IMR-90 (cell line): ENCODE measurements around the gene MTOR. TPM values are rescaled to one million over a fixed set of nuclear protein-coding genes. Genes with fewer than 3 reads are reported as not detected.

Source experiments
- ATAC-seq: fragments of 200-7000 bp; cut with Tn5 transposase; 2 replicates; pipeline ENCODE4 v1.9.1; 2020; ENCODE audit warnings: low read depth, mild to moderate bottlenecking, moderate library complexity
- BruUV-seq: library from RNA; stranded (reverse); fragments of 400-500 nt; replicated peaks from 2 replicates; lab custom pipeline; 2021; lab: Mats Ljungman, UMichigan
- CTCF ChIA-PET: fragments of 300-600 bp; formaldehyde crosslinking; extraction: SDS; loops from one replicate; lab custom pipeline; 2021; ENCODE audit warnings: antibody characterized with exemption; lab: Yijun Ruan, JAX
- POLR2A ChIA-PET: fragments of 300-600 bp; sonication (Branson Sonifier 250); formaldehyde crosslinking; loops from one replicate; lab custom pipeline; 2022; ENCODE audit warnings: antibody characterized with exemption; ENCODE audit not compliant: unreplicated experiment; lab: Charles Lee
- DNase-seq: peaks from one replicate; pipeline ENCODE4 v3.0.0; 2013
- H2AFZ ChIP-seq: replicated peaks from 2 replicates; pipeline ENCODE3; 2013; ENCODE audit warnings: low read length, mild to moderate bottlenecking; ENCODE audit not compliant: poor library complexity
- H2AK5ac ChIP-seq: 2 replicates; pipeline ENCODE4 v1.6.1; 2013; ENCODE audit warnings: low read depth, low read length, inconsistent platforms
- H2AK9ac ChIP-seq: replicated peaks from 2 replicates; pipeline ENCODE3; 2013; ENCODE audit warnings: mild to moderate bottlenecking, low read depth, low read length, moderate library complexity; ENCODE audit not compliant: poor library complexity
- H2BK120ac ChIP-seq: 2 replicates; pipeline ENCODE4 v1.6.1; 2013; ENCODE audit warnings: low read depth, low read length, inconsistent platforms
- H2BK15ac ChIP-seq: 3 replicates; pipeline ENCODE4 v1.6.1; 2013; ENCODE audit warnings: low read depth, low read length, inconsistent platforms
- H2BK20ac ChIP-seq: 2 replicates; pipeline ENCODE4 v1.6.1; 2013; ENCODE audit warnings: low read depth, mild to moderate bottlenecking, inconsistent platforms, low read length, moderate library complexity
- H2BK5ac ChIP-seq: 2 replicates; pipeline ENCODE4 v1.6.1; 2013; ENCODE audit warnings: mild to moderate bottlenecking, low read depth, low read length, inconsistent platforms; ENCODE audit not compliant: poor library complexity, severe bottlenecking
- H3K14ac ChIP-seq: replicated peaks from 2 replicates; pipeline ENCODE4 v1.6.1; 2013; ENCODE audit warnings: low read depth, low read length, inconsistent platforms
- H3K18ac ChIP-seq: 2 replicates; pipeline ENCODE4 v1.6.1; 2013; ENCODE audit warnings: low read depth, low read length, control low read depth
- H3K23ac ChIP-seq: 2 replicates; pipeline ENCODE4 v1.6.1; 2013; ENCODE audit warnings: low read depth, low read length, inconsistent platforms
- H3K27ac ChIP-seq: 2 replicates; pipeline ENCODE4 v1.5.1; 2013; ENCODE audit warnings: mild to moderate bottlenecking, control low read depth, low read length; ENCODE audit not compliant: insufficient read depth
- H3K27me3 ChIP-seq: 2 replicates; pipeline ENCODE4 v1.6.1; 2013; ENCODE audit warnings: low read length; ENCODE audit not compliant: control insufficient read depth, insufficient read depth
- H3K36me3 ChIP-seq: 2 replicates; pipeline ENCODE4 v1.6.1; 2013; ENCODE audit warnings: low read length, mixed read lengths; ENCODE audit not compliant: control insufficient read depth, insufficient read depth
- H3K4ac ChIP-seq: 2 replicates; pipeline ENCODE4 v1.6.1; 2013; ENCODE audit warnings: low read depth, low read length, inconsistent platforms
- H3K4me1 ChIP-seq: 2 replicates; pipeline ENCODE4 v1.6.1; 2013; ENCODE audit warnings: low read length, mixed read lengths; ENCODE audit not compliant: control insufficient read depth, insufficient read depth
- H3K4me2 ChIP-seq: 2 replicates; pipeline ENCODE4 v1.6.1; 2013; ENCODE audit warnings: low read depth, mild to moderate bottlenecking, control low read depth, low read length, moderate library complexity
- H3K4me3 ChIP-seq: 2 replicates; pipeline ENCODE4 v1.5.1; 2013; ENCODE audit warnings: low read depth, mild to moderate bottlenecking, control low read depth, low read length, moderate library complexity; ENCODE audit not compliant: insufficient read depth
- H3K56ac ChIP-seq: 2 replicates; pipeline ENCODE4 v1.6.1; 2013; ENCODE audit warnings: low read length, inconsistent platforms; ENCODE audit not compliant: insufficient read depth; ENCODE audit errors: extremely low read depth
- H3K79me1 ChIP-seq, 2 experiments: 2 replicates each; pipeline ENCODE4 v1.6.1; 2013; ENCODE audit warnings: low read length in 2 of 2, inconsistent platforms in 1 of 2, low read depth in 1 of 2
- H3K9ac ChIP-seq: 2 replicates; pipeline ENCODE4 v1.6.1; 2013; ENCODE audit warnings: low read depth, low read length, control low read depth
- H3K9me1 ChIP-seq: 2 replicates; pipeline ENCODE4 v1.6.1; 2013; ENCODE audit warnings: low read length, inconsistent platforms; ENCODE audit not compliant: insufficient read depth
- H3K9me3 ChIP-seq: 2 replicates; pipeline ENCODE4 v1.6.1; 2013; ENCODE audit warnings: low read length; ENCODE audit not compliant: control insufficient read depth, insufficient read depth
- H4K20me1 ChIP-seq: 2 replicates; pipeline ENCODE4 v1.6.1; 2013; ENCODE audit warnings: low read length, inconsistent platforms; ENCODE audit not compliant: insufficient read depth
- H4K5ac ChIP-seq: 2 replicates; pipeline ENCODE4 v1.6.1; 2013; ENCODE audit warnings: mild to moderate bottlenecking, low read depth, low read length, control low read depth
- H4K8ac ChIP-seq, 2 experiments: 2 replicates each; pipeline ENCODE4 v1.6.1; 2013; ENCODE audit warnings: low read depth in 2 of 2, low read length in 2 of 2, control low read depth in 1 of 2, inconsistent platforms in 1 of 2
- H4K91ac ChIP-seq: 2 replicates; pipeline ENCODE4 v1.6.1; 2013; ENCODE audit warnings: low read depth, low read length, inconsistent platforms; ENCODE audit not compliant: insufficient read depth
- BHLHE40 ChIP-seq: fragments of 150-350 bp; IDR thresholded peaks from 2 replicates; pipeline ENCODE4 v1.6.1; 2016; ENCODE audit warnings: mild to moderate bottlenecking, low read depth, low read length
- CEBPB ChIP-seq: IDR thresholded peaks from 2 replicates; pipeline ENCODE4 v1.6.1; 2012; ENCODE audit warnings: low read depth, low read length, improper control_type of control experiment
- CHD1 ChIP-seq: IDR thresholded peaks from 2 replicates; pipeline ENCODE4 v1.6.1; 2012; ENCODE audit warnings: low read depth, low read length, improper control_type of control experiment
- ELK1 ChIP-seq: fragments of 150-350 bp; IDR thresholded peaks from 2 replicates; pipeline ENCODE4 v1.6.1; 2016; ENCODE audit warnings: low read depth, mild to moderate bottlenecking, low read length, moderate library complexity, borderline replicate concordance
- FOS ChIP-seq: fragments of 150-350 bp; IDR thresholded peaks from 2 replicates; pipeline ENCODE4 v1.6.1; 2016; ENCODE audit warnings: low read depth, low read length
- MAFK ChIP-seq: IDR thresholded peaks from 2 replicates; pipeline ENCODE4 v1.6.1; 2012; ENCODE audit warnings: low read depth, low read length, improper control_type of control experiment
- MAZ ChIP-seq: IDR thresholded peaks from 2 replicates; pipeline ENCODE4 v1.6.1; 2012; ENCODE audit warnings: low read depth, mild to moderate bottlenecking, low read length, improper control_type of control experiment, moderate library complexity, borderline replicate concordance
- MXI1 ChIP-seq: IDR thresholded peaks from 2 replicates; pipeline ENCODE4 v1.6.1; 2012; ENCODE audit warnings: low read depth, mild to moderate bottlenecking, low read length, moderate library complexity, borderline replicate concordance
- NFE2L2 ChIP-seq: fragments of 150-350 bp; IDR thresholded peaks from 2 replicates; pipeline ENCODE4 v1.6.1; 2016; ENCODE audit warnings: low read depth, mild to moderate bottlenecking, low read length
- POLR2A ChIP-seq: IDR thresholded peaks from 2 replicates; pipeline ENCODE4 v1.6.1; 2012; ENCODE audit warnings: mild to moderate bottlenecking, low read depth, low read length
- RAD21 ChIP-seq: IDR thresholded peaks from 2 replicates; pipeline ENCODE4 v1.6.1; 2012; ENCODE audit warnings: low read length, improper control_type of control experiment
- RCOR1 ChIP-seq: IDR thresholded peaks from 2 replicates; pipeline ENCODE4 v1.6.1; 2012; ENCODE audit warnings: mild to moderate bottlenecking, low read length, improper control_type of control experiment; ENCODE audit not compliant: insufficient replicate concordance
- RFX5 ChIP-seq: IDR thresholded peaks from 2 replicates; pipeline ENCODE4 v1.8.0; 2012; ENCODE audit warnings: low read depth, mild to moderate bottlenecking, low read length, moderate library complexity
- SMC3 ChIP-seq: fragments of 150-350 bp; IDR thresholded peaks from 2 replicates; pipeline ENCODE4 v1.6.1; 2016; ENCODE audit warnings: low read depth, mild to moderate bottlenecking, antibody characterized with exemption, low read length, moderate library complexity
- USF2 ChIP-seq: fragments of 150-350 bp; IDR thresholded peaks from 2 replicates; pipeline ENCODE4 v1.6.1; 2017; ENCODE audit warnings: mild to moderate bottlenecking, antibody characterized with exemption, low read length, low read depth
- WGBS, 2 experiments: methylation state at CpG; one replicate each; pipeline versions ENCODE4 v1.1.5 to v1.1.7; 2013; ENCODE audit warnings: missing lambda C conversion rate in 2 of 2; ENCODE audit not compliant: insufficient read length in 1 of 2; ENCODE audit errors: extremely low coverage in 2 of 2; 5-methylcytosine and 5-hydroxymethylcytosine counted together
- dilution Hi-C: fragments of 300-500 bp; cut with HindIII; formaldehyde crosslinking; loops from one replicate; pipeline ENCODE4 v1.14.3; 2018; ENCODE audit warnings: low sequenced_read_pairs; ENCODE audit not compliant: unreplicated experiment
- in situ Hi-C: fragments of 300-500 bp; cut with MboI; formaldehyde crosslinking; loops from 3 replicates; pipeline ENCODE4 v1.14.3; 2019; ENCODE audit warnings: low sequenced_read_pairs, inconsistent platforms, mixed read lengths
- intact Hi-C: fragments of 100-400 bp; cut with micrococcal nuclease; formaldehyde crosslinking; loops from 2 replicates; pipeline ENCODE4 v1.10.0; 2022
- polyA plus RNA-seq, 3 experiments: library from polyadenylated mRNA; depleted of rRNA; stranded (reverse); fragments of >200 nt; gene quantifications; 2 replicates each; pipeline ENCODE4 v1.2.3, GENCODE V29; 2012; ENCODE audit warnings: low replicate concordance in 1 of 3
- total RNA-seq: library from RNA; depleted of rRNA; stranded (reverse); fragments of >200 nt; gene quantifications from 2 replicates; pipeline ENCODE4 v1.2.3, GENCODE V29; 2012
- TF ChIP-seq, protein P1 (sequence below): conservative IDR thresholded peaks from 2 replicates; pipeline ENCODE4 v1.5.1; 2012; ENCODE audit warnings: mild to moderate bottlenecking, low read depth, low read length, improper control_type of control experiment

The MTOR gene
- total and polyA plus RNA-seq, 2 of the 4 experiments (the other 2 are of a cell fraction): 19.2 to 36.7 TPM

- BruUV-seq: no TSS peak
- no peak overlapping the region for H3K4ac ChIP-seq
- no peak overlapping the region for H2BK120ac ChIP-seq
- H4K20me1 ChIP-seq: peaks cover 14% of the 10 kb centered on the region; the same call in 1 of the 2 replicates
- H2BK5ac ChIP-seq: no peak overlapping the region
- ATAC-seq (no peak), DNase-seq (no peak)
- H3K56ac ChIP-seq: no peak overlapping the region
- no peaks in the 10 kb centered on the region for H3K27me3 ChIP-seq
- no peak overlapping the region for H3K9ac ChIP-seq
- TF ChIP-seq MXI1 (no peak), POLR2A (no peak), CEBPB (no peak), NFE2L2 (no peak), BHLHE40 (no peak), SMC3 (no peak), RFX5 (no peak), RCOR1 (no peak), CHD1 (no peak), MAZ (no peak), RAD21 (no peak), MAFK (no peak), USF2 (no peak), FOS (no peak), ELK1 (no peak)
- TF ChIP-seq, protein P1, sequence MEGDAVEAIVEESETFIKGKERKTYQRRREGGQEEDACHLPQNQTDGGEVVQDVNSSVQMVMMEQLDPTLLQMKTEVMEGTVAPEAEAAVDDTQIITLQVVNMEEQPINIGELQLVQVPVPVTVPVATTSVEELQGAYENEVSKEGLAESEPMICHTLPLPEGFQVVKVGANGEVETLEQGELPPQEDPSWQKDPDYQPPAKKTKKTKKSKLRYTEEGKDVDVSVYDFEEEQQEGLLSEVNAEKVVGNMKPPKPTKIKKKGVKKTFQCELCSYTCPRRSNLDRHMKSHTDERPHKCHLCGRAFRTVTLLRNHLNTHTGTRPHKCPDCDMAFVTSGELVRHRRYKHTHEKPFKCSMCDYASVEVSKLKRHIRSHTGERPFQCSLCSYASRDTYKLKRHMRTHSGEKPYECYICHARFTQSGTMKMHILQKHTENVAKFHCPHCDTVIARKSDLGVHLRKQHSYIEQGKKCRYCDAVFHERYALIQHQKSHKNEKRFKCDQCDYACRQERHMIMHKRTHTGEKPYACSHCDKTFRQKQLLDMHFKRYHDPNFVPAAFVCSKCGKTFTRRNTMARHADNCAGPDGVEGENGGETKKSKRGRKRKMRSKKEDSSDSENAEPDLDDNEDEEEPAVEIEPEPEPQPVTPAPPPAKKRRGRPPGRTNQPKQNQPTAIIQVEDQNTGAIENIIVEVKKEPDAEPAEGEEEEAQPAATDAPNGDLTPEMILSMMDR: no peak
- CTCF ChIA-PET: no interaction called here
- intact Hi-C loops (no loop called here), in situ Hi-C loops (no loop called here), dilution Hi-C loops (no loop called here)
- peaks cover 4% of the 10 kb centered on the region for H3K36me3 ChIP-seq
- no peak overlapping the region for H3K14ac ChIP-seq
- WGBS, 2 experiments: 100% methylated on average over 1 of the region's 6 CpGs; no CpG with 5 or more reads in 1 of the 2 experiments
- POLR2A ChIA-PET: no interaction called here
- no peak overlapping the region for H3K4me2 ChIP-seq
- no peak overlapping the region for H2AK9ac ChIP-seq
- no peak overlapping the region for H3K4me3 ChIP-seq
- H3K4me1 ChIP-seq: peaks cover 15% of the 10 kb centered on the region
- no peak overlapping the region for H2AFZ ChIP-seq
- no peak overlapping the region for H2BK20ac ChIP-seq
- no peak overlapping the region for H4K91ac ChIP-seq
- H4K5ac ChIP-seq: no peak overlapping the region
- peaks cover 20 to 30% of the 10 kb centered on the region in 2 experiments for H3K79me1 ChIP-seq
- no peak overlapping the region for H2BK15ac ChIP-seq
- no peaks in the 10 kb centered on the region for H3K9me3 ChIP-seq
- no peak overlapping the region for H2AK5ac ChIP-seq
- H3K18ac ChIP-seq: no peak overlapping the region
- no peak overlapping the region for H4K8ac ChIP-seq
- peaks cover 16% of the 10 kb centered on the region for H3K9me1 ChIP-seq
- no peak overlapping the region for H3K27ac ChIP-seq
- no peak overlapping the region for H3K23ac ChIP-seq
Observed at GRCh38 chr1:11283151-11283550, 20.8 kb upstream of the MTOR start.
